Left ventricle myocardium inferior (tissue), 1 donor: ENCODE measurements around the gene PCLAF. TPM values are rescaled to one million over a fixed set of nuclear protein-coding genes. Genes with fewer than 3 reads are reported as not detected.
"Not testable (repeated sequence)": the region's sequence is repeated elsewhere in the genome, so short reads cannot be mapped to it uniquely, and the experiment has no call there.

ENCODE experiments used
- DNase-seq: peaks from one replicate; pipeline ENCODE4 v3.0.0-alpha.2; 2020
- H3K27ac ChIP-seq: fragments of 200-600 bp; replicated peaks from 2 replicates; pipeline ENCODE4 v1.8.0; 2021
- H3K27me3 ChIP-seq: fragments of 200-600 bp; 2 replicates; pipeline ENCODE4 v1.8.0; 2021; ENCODE audit warnings: low read depth
- H3K36me3 ChIP-seq: fragments of 200-600 bp; 2 replicates; pipeline ENCODE4 v1.8.0; 2021
- H3K4me1 ChIP-seq: fragments of 200-600 bp; 2 replicates; pipeline ENCODE4 v1.8.0; 2021
- H3K4me3 ChIP-seq: fragments of 200-600 bp; 2 replicates; pipeline ENCODE4 v1.8.0; 2021; ENCODE audit warnings: mild to moderate bottlenecking, moderate library complexity
- H3K9me3 ChIP-seq: fragments of 200-600 bp; replicated peaks from 2 replicates; pipeline ENCODE4 v1.8.0; 2021
- intact Hi-C: fragments of 100-400 bp; cut with micrococcal nuclease; formaldehyde crosslinking; loops from one replicate; pipeline ENCODE4 v1.11.0; 2022
- total RNA-seq: library from RNA; stranded (reverse); fragmentation: NEBNext Ultra II Directional; extraction: Animal tissue kit (Norgen Biotek cat#: 25700); gene quantifications from one replicate; pipeline ENCODE4 v1.2.1, GENCODE V29; 2021
- TF ChIP-seq, protein P1 (sequence below): fragments of 200-600 bp; IDR thresholded peaks from 2 replicates; pipeline ENCODE4 v1.8.0; 2021; ENCODE audit warnings: antibody characterized with exemption, mild to moderate bottlenecking, borderline replicate concordance
- donor health status: DM: no; HTN: yes; CAD: no; lungs with severe emphysema.

The PCLAF gene
- total RNA-seq, 1 donor from 2014 or later = 0.58 TPM

DNA sequence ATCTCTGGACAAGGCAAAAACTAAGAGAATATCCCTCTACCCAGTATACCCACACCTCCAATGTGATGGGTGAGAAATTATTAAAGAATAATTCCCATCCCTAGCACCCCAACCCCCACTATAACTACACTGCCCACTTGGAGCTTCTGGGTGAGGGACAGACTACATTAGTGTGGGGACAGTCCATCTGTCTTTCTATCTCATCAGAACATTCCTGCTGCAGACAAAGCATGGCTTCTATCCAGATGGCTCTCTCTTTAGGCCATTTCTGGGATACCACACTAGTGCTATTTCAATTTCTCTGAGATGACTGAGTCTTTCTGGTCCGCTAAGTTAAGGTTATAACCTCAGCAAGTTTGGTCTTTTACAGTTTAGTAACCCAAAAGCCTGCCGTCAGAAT is 31.9 kb downstream of the PCLAF start:
- H3K36me3 ChIP-seq = peaks cover 6% of the 10 kb centered on the region
- H3K9me3 ChIP-seq = no peaks in the 10 kb centered on the region
- TF ChIP-seq, protein P1, sequence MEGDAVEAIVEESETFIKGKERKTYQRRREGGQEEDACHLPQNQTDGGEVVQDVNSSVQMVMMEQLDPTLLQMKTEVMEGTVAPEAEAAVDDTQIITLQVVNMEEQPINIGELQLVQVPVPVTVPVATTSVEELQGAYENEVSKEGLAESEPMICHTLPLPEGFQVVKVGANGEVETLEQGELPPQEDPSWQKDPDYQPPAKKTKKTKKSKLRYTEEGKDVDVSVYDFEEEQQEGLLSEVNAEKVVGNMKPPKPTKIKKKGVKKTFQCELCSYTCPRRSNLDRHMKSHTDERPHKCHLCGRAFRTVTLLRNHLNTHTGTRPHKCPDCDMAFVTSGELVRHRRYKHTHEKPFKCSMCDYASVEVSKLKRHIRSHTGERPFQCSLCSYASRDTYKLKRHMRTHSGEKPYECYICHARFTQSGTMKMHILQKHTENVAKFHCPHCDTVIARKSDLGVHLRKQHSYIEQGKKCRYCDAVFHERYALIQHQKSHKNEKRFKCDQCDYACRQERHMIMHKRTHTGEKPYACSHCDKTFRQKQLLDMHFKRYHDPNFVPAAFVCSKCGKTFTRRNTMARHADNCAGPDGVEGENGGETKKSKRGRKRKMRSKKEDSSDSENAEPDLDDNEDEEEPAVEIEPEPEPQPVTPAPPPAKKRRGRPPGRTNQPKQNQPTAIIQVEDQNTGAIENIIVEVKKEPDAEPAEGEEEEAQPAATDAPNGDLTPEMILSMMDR = no peak
- H3K27me3 ChIP-seq = no peaks in the 10 kb centered on the region
- no peak overlapping the region for H3K27ac ChIP-seq
- H3K4me3 ChIP-seq = no peak overlapping the region
- intact Hi-C loops = loop anchor here (10.0 kb wide), 1 partner anchor 135 kb away; no protein-coding TSS in a partner anchor
- no peak for DNase-seq
- H3K4me1 ChIP-seq = peaks cover 28% of the 10 kb centered on the region

DNA sequence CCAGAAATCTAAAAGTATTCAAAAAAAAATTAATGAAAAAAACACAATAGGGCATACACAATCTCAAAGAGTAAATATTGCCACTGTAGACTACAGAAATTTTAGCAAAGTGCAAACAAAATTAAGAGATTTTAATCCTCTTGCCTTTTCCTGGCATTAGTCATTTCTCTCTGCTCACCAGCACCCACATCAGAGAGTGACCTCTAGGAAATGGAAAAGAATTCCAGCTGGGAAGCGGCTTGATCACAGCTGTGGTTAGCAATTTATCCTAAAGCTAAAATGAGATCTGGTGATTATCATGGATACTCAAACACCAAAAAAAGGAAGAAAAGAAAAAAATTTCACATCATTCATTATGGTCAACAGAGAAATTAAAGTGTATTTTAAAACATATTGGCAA is 32.8 kb downstream of the PCLAF start:
- no peak overlapping the region for H3K27ac ChIP-seq
- intact Hi-C loops = loop anchor here (10.0 kb wide), 1 partner anchor 134 kb away; no protein-coding TSS in a partner anchor
- no peak for DNase-seq

DNA sequence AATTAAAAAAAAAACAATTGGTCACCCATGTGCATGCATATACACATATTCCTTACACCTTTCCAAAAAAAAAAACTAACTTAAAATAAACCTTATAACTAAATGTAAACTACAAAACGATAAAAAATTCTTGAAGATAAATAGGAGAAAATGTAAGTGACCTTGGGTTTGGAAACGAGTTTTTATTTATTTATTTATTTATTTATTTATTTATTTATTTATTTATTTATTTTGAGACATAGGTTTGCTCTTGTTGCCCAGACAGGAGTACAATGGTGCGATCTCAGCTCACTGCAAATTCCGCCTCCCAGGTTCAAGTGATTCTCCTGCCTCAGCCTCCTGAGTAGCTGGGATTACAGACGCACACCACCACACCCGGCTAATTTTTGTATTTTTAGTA is 35.0 kb downstream of the PCLAF start:
- not testable (repeated sequence) for DNase-seq, H3K27me3 ChIP-seq, H3K9me3 ChIP-seq, H3K27ac ChIP-seq, H3K4me3 ChIP-seq
- Histone ChIP-seq H3K36me3 (peaks cover 13% of the 10 kb centered on the region), H3K4me1 (peaks cover 42% of the 10 kb centered on the region)
- intact Hi-C loops = loop anchor here (10.0 kb wide), 1 partner anchor 131 kb away; no protein-coding TSS in a partner anchor

More for the DNA sequence above, 32.8 kb downstream of the PCLAF start:
- Histone ChIP-seq H3K4me1 (peaks cover 33% of the 10 kb centered on the region), H3K4me3 (no peak overlapping the region), H3K27me3 (no peaks in the 10 kb centered on the region), H3K36me3 (peaks cover 6% of the 10 kb centered on the region), H3K9me3 (no peaks in the 10 kb centered on the region)
- TF ChIP-seq, protein P1 = no peak

DNA sequence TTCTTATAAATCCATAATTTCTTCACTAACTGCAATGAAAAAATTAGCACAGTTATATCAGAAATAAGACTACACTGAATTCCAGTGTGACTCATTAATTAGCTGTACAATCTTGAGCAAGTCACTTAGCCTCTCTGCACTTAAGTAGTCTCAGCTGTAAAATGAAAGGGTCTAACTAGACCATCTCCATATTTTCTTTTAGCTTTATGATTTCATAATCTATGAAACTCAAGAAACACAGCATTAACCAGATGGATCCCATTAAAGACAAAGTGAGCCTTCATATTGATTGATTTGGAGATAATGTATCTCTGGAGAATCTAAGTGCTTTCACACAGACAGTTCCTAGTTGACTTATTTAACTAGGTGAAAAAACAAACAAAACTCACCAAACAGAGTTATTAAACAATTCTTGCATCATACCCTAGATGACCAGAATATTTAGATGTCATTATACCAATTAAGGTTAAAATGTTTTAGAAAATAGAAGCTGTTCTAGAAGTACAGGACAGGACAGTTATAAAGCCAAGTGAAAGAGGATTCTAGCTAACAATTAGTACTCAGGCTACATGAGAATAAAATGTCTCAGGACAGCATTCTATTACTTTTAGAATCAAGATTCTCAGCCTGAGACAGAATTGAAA is 36.5 kb downstream of the PCLAF start:
- H3K4me1 ChIP-seq = peaks cover 34% of the 10 kb centered on the region
- no peak overlapping the region for H3K27ac ChIP-seq
- H3K4me3 ChIP-seq = no peak overlapping the region
- TF ChIP-seq, protein P1 = no peak
- no peaks in the 10 kb centered on the region for H3K27me3 ChIP-seq
- no peak for DNase-seq
- no peaks in the 10 kb centered on the region for H3K9me3 ChIP-seq
- intact Hi-C loops = loop anchor here (10.0 kb wide), 1 partner anchor 130 kb away; no protein-coding TSS in a partner anchor
- peaks cover 13% of the 10 kb centered on the region for H3K36me3 ChIP-seq

DNA sequence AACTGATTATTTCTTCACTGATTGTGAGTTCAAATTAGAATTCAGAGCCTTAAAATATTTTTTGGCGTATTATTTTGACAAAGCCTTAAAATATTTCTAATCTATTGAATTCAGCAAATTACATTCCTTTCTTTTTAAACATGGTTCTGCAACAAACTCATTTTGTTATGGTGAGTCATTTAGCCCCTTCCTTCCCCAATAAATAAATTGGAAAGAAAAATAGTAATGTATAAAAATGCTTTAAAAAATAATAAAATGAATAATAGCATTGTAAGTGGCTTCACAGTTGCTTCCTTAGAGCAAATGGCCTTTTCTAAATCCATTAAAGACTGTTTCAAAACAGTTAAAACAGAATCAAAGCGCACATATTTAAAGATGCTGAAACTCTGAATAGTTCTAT is 37.4 kb downstream of the PCLAF start:
- H3K27me3 ChIP-seq = no peaks in the 10 kb centered on the region
- no peaks in the 10 kb centered on the region for H3K9me3 ChIP-seq
- peaks cover 28% of the 10 kb centered on the region for H3K4me1 ChIP-seq
- peaks cover 13% of the 10 kb centered on the region for H3K36me3 ChIP-seq
- intact Hi-C loops = loop anchor here (10.0 kb wide), 1 partner anchor 129 kb away; no protein-coding TSS in a partner anchor
- H3K27ac ChIP-seq = no peak overlapping the region
- TF ChIP-seq, protein P1 = no peak
- no peak overlapping the region for H3K4me3 ChIP-seq
- no peak for DNase-seq

DNA sequence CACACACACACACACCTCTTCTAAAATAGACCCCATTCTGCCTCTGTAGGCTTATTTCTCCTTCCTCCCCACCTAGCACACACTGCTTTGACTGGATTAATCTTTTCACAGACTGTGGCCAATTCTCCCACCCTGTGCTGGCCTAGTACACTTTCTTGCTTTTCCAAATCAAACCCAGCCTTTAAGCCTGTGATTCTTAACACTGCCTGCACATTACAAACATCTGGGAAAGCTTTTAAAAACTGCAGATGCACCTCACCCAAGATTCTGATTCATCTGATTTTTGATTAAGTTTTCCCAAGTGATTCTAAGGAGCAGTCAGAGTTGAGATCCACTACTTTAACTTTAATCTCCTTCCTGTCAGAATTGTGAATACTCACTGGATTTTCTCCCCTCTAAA is 38.0 kb downstream of the PCLAF start:
- H3K9me3 ChIP-seq = no peaks in the 10 kb centered on the region
- no peak overlapping the region for H3K4me3 ChIP-seq
- H3K27me3 ChIP-seq = no peaks in the 10 kb centered on the region
- peaks cover 13% of the 10 kb centered on the region for H3K36me3 ChIP-seq
- H3K27ac ChIP-seq = no peak overlapping the region
- DNase-seq = no peak
- peaks cover 28% of the 10 kb centered on the region for H3K4me1 ChIP-seq
- intact Hi-C loops = loop anchor here (10.0 kb wide), 1 partner anchor 128 kb away; no protein-coding TSS in a partner anchor
- TF ChIP-seq, protein P1 = no peak
